Suppressor macrophage treated with lipopolysaccharide for 1 hour (primary cell): ENCODE measurements around the gene ME3.

ENCODE experiments used
- DNase-seq, 3 donors: peaks; one replicate each; pipeline ENCODE4 v3.0.0-alpha.2; 2020 to 2022

ME3 gene

DNA sequence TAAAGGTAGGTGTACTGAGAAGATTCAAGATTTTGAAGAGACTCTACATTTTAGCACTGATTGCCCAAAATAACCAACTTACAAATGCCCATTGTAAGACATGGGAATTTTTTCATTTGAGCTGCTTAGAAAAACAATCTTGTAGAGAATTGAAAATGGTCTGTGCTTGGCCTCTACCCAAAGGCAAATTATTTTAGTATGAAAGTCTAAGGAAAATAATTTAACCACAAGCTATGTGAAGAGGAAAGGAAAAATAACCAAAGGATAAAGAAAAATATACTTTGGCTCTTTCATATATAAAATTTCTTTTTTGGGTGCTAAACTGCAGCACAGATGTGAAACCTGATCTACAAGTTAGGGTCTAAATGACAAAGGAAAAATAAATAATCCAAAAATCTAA is 54.9 kb downstream of the ME3 start:
- no peak for DNase-seq

DNA sequence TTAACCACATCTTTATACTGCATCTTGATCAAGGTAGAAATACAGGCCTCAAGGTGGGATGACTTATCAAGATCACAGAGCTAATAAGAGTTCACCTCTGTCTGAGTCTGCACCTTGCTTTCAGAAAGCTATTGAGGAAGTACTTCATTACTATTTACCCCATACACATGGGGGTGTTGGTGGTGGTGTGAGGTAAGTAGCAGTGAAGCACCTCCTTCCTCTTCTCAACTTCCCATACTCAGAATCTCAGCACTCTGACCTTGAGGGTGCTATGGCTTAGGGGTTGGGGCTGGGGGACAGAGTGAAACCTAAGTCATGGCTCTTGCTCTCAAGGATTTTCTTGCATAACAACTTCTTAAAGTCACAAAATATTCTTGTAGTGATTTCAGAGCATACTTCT is 56.9 kb downstream of the ME3 start:
- DNase-seq: peak in 1 of 3 donors; percentile 31

DNA sequence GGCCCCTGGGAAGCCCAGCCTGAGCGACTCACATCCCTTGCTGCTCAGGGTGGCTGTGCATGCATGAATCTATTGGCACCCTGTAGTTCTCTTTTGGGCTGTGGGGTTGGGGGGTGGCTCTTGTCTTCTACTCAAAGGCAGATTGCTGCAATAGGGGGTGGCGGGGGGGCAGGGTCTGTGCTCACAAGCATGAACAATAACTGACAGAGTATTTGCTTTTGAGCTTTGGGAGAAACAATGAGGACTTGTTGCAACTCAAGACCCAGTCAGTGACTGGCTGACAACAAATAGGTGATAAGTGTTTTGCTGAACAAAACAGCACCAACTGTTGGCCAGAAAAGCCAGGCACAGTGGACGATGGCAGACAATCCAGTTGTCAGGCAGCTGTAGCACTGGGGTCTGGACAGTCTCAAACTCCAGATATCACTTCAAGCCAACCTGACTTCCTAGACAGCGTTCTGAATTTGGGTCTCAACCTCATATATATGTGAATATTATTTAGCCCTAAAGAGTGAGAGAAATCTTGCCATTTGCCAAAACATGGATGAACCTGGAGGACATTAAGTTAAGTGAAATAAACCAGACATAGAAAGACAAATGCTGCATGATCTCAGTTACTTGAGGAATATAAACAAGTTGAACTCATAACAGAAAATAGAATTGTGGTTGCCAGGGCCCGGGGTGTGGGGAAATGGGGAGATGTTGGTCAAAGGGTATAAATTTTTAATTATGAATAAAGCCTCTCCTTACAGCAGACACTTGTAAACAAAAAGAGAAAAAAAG is 61.7 kb downstream of the ME3 start:
- no peak for DNase-seq

DNA sequence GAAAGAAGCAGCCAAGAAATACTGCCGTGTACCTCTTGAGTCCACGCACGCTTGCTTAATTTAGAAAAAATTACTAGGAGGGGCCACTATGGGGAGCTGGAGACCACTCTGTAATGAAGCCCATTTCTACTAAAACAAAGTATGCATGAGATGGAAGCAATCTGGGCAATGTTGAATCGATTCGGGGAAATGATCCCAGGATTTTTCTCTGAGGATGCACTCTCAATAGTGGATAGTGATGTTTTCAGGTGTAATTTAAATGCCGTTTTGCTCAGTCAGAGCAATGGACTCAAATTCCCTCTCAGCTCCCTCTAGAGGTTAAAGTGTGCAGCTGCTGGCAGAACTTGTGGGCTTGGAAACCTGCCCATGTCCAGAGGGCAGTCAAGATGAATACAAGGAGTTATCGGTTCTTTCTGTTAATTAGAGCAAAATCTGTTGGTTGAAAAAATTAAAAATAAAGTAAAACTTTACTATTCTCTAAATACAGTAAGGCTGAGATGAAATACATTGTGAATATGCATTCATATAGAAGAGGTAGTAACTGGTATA is 64.1 kb downstream of the ME3 start:
- peak; percentile 66 to 81 (median 72) for DNase-seq

DNA sequence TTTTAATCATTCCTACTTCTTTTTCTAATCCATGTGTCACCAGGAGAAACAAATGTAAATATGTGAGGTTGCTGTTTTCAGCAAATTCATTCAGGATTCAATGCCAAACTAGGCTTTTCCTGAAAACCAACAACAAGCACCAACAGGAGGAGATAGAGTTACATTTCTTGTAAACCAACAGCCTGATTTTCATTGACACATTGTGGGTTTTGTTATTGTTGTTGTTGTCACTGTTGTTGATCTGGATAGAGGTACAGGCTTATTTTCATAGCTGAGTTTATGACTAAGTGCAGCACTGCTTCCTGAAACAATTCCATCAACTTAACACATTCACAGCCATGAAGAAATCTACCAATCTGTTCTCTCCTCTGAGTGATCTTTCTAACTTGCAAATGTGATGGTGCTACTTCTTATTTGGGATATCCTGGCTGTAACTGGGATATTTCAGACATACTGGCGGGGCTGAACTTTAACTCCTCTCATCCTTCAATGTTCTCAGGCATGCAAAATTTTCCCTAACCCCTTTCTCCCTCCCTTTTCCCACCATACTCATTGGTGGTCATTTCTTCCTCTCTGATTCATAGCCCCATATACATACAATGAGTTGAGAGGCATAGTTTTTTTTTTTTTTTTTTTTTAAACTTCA is 65.5 kb downstream of the ME3 start:
- peak in 2 of 3 donors; percentile 8 to 23 for DNase-seq

DNA sequence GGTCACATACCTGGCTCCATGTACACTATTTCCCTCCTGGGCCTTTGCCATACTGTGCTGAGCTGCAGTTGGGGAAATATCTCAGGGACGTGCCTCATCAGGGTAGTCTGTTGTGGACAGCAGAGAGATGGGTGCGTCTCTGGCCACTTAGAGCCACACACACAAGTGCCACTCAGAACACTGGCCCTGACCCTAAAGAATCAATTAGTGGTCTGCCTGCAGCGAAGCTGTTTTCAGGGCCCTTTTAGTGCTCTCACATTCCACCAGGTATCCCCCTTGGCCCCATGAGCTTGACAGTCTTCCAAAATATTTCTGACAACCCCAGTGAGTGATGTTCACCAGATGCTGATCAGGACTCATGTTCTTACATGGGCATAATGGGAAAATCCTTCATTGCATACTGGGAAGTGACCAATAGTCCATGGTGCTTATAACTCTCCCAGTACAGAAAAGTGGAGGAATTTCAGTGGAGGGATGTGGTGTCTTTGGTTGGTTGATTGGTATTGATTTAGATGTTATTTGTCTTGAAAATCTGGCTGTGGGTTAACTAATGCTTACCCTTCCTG is 66.1 kb downstream of the ME3 start:
- DNase-seq: peak in 2 of 3 donors; percentile 23 to 35

DNA sequence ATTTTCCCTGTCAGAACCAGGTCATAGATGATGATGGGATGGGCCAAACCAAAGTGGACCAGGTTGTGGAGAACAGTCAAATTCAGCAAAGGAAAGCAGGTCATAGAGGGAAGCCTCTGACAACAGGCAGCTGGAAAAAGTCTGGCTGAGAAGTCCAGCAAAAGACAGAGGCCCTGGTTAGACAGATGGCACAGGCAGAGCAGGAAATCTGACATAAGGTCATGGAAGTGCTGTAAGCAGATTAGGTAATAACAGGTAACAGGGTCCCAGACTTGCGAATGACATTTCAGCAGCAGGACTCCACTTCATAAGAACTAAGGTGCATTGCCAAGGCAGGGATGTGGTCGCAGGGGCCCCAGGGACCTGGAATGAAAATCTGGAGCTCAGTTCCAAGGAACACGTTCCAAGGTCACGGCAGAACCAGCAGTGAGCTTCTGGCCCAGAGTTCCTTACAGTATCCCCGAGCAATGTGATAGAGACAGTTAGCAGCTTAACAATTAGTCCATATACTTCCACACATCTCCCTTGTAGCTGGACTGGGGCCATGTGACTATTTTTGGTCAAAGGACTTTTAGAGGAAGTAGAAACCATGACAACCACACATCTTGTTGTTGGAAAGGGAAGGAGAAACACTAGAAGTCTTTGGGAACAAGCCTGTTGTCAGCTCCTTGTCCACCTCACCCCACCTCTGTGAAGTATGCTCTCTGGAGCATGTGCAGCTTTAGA is 75.4 kb downstream of the ME3 start:
- peak; percentile 57 to 75 (median 66) for DNase-seq

DNA sequence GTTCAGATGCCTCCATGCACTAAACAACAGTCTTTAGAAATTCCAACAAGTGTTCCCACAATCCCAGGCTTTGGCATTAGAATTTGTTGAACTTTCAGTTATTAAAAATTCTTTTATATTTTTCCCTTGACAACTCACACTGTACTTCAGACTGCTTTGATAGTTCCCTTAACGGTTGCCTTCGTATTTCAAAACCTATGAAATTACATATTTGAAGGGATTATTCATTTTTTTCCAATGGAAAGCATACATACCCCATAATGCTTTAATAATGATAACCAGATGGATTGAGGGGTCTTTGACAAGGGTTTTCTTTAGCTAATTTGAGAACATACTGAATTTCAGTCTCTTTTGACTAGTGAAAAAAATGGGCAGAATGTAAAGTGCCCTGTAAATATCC is 76.5 kb downstream of the ME3 start:
- DNase-seq: no peak

DNA sequence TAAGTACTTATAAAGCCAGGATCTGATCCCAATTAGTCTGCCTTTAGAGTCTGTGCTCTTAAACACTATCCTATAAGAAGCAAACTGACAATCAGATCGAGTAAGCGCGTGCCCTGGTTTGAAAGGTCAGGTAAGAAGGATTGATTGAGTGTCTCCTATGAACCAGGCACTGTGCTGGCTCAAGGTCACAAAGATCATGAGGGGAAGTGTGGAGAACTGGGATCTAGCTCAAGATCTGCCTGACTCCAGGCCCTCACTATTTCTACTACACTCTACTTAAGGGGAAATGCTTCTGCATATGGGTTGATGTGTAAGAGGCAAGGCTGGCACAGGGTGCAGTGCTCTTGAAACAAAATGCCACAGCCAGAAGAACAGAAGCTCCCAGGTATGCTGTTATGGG is 77.0 kb downstream of the ME3 start:
- peak in 2 of 3 donors; percentile 20 to 27 for DNase-seq

DNA sequence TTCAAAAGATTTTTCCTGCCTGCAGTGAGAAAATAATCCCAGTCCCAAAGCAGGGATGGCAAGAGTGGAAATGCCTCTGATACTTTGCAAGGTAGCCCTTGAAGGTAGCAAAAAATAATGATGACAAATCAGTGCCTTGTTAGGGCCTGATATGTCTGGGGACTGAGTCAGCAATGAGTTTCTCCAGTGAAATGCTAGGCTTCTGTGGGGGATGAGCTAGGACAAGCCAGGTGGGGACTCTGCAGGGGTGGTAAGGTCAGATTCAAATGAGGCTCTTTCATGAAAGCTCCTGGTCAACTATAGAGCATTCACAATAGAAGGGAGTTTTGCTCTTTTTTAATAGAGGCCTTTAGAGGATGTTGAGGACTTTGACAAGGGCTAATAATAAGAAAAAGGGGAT is 77.7 kb downstream of the ME3 start:
- no peak for DNase-seq

DNA sequence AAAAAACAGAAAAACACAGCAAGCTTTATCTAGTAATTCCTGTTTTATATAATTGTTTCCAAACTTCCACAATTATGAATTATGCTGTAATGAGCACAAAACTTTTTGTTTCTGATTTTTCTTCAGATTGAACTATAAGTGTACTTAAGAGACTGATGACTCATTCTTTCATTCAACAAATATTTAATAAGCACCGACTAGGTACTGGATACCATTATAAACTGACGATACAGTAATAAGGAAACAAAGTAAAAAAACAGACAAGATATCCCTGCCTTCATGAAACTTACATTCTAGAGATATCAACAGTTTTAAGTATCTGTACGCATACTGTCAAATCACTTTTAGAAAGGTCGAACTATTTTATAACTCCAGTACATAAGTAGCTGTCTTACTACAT is 78.6 kb downstream of the ME3 start:
- DNase-seq: no peak

DNA sequence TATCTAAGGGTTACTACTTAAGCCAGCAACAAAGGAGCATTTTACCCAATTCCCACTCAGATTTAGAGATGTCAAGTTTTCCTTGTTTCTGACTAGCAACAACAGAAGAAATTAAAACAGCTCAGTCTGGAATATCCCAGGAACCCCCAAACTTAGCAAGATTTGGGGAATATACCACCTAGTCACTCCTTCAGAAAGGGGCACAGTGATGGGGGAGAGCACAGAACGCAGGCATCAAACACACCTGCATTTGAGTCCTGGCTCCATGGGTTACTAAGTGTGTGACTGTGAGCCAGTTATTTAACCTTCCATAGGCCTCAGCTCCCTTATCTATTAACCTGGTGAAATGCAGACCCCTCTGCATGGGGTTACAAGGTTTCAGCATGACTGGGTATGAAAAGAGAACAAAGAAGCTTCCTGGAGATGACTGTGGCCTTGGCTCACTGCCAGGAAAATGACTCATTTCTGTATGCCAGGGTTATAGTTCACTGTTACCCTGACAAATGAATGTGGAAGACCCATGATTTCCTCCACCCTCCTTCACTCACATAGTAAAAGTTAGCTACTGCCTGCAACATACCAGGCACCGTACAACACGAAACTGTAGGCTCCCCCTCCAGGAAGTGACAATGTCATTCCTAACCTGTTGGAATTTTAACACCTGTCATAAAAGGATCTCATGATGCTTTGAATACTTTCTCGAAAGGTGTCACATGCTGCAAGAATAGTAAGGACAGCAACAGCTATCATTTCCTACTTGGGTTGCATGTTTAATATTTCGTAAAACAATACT is 79.6 kb downstream of the ME3 start:
- peak; percentile 90 to 94 (median 93) for DNase-seq

DNA sequence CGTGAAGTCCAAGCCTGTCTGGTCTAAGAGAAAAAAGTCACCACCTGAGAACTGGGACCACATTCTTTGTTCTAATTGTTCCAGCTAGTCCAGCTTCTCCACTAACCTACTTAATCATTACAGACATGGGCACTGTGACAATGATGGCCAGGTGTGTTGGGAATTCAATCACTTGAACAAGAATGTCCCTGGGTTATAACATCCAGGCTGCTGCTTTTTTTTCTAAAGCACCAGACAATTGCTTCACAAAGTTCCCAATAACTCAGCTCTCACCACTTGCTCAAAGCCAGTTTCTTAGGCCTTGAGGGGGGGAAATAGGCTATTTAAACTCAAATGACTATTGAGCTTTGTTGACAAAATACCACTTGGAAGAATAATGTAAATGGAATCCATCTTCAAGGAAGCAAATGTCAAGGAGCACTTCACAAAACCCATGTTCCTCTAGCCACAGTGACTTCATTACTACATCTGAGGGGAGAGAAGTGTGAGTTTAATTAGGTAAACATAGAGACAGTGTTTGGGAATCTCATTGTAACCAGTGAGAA is 80.3 kb downstream of the ME3 start:
- no peak for DNase-seq

DNA sequence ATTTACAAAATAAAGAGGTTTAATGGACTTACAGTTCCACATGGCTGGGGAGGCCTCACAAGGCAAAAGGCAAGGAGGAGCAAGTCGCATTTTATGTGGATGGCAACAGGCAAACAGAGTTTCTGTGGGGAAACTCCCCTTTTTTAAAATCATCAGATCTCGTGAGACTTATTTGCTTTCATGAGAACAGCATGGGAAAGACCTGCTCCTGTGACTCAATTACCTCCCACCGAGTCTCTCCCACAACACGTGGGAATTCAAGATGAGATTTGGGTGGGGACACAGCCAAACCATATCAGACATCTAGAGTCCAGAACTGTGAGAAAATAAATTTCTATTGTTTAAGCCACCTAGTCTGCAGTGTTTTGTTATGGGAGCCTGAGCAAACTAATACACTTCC is 80.8 kb downstream of the ME3 start:
- DNase-seq: no peak

DNA sequence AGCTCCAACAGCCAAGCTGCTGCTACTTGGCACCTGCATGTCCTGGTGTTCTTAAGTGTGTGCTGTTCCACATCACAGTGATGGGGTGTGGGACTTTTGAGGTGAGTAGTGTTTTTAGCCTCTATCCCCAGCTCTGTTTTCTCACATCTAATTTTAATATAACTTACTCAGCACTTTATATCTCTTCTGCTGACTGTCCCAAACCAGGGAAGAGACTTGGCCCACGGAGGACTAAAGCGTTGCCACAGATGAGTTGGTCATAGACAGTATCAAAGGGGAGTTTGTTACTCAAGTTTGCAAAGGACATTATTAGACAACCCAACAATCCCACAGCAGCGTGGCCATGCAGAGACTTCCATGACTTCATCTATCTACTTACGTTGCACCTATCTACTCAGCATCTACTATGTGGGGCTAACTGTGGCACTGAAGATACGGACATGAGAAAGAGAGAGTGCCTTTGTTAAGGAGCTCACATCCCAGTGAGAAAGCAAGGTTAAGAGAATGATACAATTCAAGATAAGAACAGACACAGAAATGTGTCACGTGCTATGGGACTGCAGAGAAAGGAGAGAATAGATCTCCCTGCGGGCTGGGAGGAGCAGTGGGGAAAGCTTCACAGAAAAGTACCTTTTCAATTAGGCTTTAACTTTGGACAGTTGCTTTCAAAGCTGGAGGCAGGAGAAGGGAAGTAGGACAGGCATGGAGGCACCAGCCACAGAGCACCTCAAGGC is 82.4 kb downstream of the ME3 start:
- DNase-seq: no peak

DNA sequence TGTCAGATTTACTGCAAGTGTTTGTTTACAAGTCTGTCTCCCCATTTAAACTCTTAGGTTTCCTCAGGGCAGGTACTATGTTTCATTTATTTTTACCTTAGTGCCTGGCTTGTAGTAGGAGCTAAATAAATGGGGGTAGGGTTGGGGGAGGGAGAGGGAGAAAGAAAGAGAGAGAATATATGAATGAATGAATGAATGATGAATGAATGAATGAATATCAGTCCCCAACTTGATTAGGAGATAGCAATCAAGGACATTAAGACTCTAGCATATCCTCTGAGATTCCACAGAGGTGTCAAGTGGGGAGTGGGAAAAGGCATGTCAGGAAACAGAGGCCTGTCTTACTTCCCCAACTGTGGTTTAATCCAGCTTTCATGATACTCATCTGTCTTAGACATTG is 83.2 kb downstream of the ME3 start:
- no peak for DNase-seq

DNA sequence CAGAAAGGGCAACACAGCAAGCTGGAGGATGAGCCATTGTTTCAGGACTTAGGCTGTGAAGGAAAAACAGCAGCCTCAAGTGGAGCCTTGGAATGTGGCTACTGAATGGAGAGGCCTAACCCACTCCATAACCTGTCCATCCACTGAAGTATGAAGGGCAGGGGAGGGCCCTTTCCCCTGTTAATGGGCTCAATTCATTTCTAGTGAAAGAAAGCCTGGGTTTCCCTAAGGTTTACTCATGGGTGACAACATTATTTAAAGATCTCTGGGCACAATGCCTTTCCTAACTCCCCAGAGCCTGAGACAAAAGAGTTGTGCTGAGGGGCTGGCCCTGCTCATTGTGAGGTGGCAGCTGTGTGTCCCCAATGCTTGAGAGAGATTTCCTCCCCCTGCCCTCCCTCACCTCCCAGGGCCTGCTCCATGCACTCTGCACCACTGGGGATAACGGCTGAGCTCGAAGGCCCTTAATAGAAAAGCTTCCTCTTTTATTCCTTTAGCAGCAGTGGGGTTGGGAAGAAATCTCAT is 83.8 kb downstream of the ME3 start:
- no peak for DNase-seq

DNA sequence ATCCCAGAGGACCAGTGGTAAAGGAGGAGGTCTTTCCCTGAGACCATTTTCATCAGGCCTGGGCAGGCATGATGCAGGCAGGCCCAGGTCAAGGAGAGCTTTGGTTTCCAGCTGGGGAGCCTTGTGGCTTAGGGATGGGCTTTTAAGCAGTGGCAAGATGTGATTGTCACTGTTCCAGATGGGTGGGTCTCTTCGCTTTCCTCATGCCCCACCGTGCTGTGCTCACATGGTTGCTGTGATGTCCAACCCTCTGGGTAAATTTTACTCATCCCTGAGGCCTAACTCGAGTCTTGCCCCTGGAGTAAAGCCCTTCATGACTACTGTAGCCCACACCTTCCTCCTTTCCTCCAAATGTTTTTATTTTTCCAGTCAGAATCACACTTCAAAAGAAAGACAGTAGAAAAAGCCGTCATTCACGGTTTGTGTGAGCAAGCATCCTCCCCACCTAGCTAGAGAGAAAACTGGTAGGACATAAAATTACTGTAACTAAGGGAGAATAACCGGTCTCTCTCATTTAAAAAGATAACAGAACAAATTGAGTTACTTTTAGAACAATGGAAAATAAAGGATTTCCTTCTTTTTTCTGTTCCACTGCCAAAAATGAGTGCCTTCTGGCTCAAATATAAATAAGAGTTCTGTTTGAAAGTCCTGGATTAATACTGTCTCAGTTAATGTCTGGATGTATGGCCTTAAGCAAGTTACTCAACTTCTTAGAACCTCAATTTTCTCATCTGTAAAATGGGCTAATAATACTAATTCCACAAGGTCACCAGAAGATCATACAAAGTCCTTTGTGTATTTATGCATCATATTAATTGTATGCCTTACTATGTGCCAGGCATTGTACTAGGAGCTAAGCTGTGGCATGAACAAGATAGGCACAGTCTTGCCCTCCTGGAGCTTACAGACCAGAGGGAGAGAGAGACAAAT is 84.9 kb downstream of the ME3 start:
- DNase-seq: no peak

DNA sequence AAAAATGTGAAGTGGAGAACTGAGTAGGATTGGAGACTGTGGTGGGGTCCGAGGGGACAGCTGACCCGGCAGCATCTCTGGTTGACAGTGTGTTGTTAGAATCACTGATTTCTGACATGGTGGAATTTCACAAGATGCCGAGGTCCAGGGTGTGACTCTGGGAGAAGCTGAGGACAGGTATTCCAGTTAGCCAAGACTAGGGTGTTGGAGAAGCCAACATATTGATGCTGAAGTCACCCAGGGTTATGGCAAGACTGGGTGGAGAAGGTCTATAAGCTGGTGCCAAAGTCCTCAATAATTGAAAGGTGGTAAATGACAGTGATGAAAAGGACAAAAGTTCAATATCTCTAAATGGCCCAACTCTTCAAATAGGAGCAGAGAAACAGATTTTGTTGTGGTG is 86.1 kb downstream of the ME3 start:
- DNase-seq: no peak

DNA sequence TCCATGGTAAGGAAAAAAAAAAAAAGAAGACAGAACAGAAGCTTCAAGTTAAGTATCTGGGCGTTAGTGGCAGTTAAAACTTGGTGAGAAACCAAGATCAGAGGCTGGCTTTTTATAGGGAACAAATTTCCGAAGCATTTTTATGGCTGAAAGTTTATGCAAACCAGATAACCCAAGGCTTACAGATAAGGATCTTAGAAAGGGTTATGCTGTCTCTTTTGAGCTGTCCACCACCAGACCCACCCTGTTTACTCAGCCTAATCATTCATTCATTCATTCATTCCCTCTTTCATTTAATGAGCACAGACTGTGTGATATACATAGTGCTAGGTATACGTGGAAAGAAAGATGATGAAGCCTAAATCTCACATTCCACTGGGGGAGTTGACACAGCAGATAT is 89.5 kb downstream of the ME3 start:
- no peak for DNase-seq
